GM12891 (cell line): ENCODE results near the gene PGM2.

ENCODE experiments used
- DNase-seq: peaks from one replicate; pipeline ENCODE4 v3.0.0; 2011; ENCODE audit warnings: low spot score; ENCODE audit not compliant: insufficient read length
- FAIRE-seq: peaks from 2 replicates; lab custom pipeline; 2011; peaks lifted over from hg19 to GRCh38; lab: Jason Lieb, UNC
- PAX5 ChIP-seq: IDR thresholded peaks from 2 replicates; pipeline ENCODE4 v1.6.1; 2011; ENCODE audit warnings: low read length, moderate library complexity, mild to moderate bottlenecking; ENCODE audit not compliant: insufficient read depth, severe bottlenecking
- POLR2A ChIP-seq: IDR thresholded peaks from 2 replicates; pipeline ENCODE4 v1.6.1; 2011; ENCODE audit warnings: low read depth, low read length, control low read depth
- POLR2AphosphoS5 ChIP-seq: IDR thresholded peaks from 2 replicates; pipeline ENCODE4 v1.6.1; 2011; ENCODE audit warnings: low read depth, low read length, control low read depth
- POU2F2 ChIP-seq: IDR thresholded peaks from 2 replicates; pipeline ENCODE4 v1.6.1; 2011; ENCODE audit warnings: low read depth, mild to moderate bottlenecking, control low read depth, low read length, moderate library complexity
- SPI1 ChIP-seq: IDR thresholded peaks from 2 replicates; pipeline ENCODE4 v1.6.1; 2011; ENCODE audit warnings: low read depth, low read length, control low read depth
- TAF1 ChIP-seq: IDR thresholded peaks from 2 replicates; pipeline ENCODE4 v1.6.1; 2011; ENCODE audit warnings: low read depth, low read length, control low read depth

Gene PGM2

GRCh38 chr4:37828843-37829242 lies 2.4 kb downstream of the PGM2 start:
- FAIRE-seq (no peak), DNase-seq (no peak)
- TF ChIP-seq POLR2AphosphoS5 (no peak), POLR2A (no peak), POU2F2 (no peak), SPI1 (no peak), PAX5 (no peak), TAF1 (no peak)

GRCh38 chr4:37830640-37831039 lies 4.2 kb downstream of the PGM2 start:
- TF ChIP-seq TAF1 (no peak), PAX5 (no peak), POU2F2 (no peak), POLR2A (no peak), SPI1 (no peak), POLR2AphosphoS5 (no peak)
- FAIRE-seq (no peak), DNase-seq (no peak)

DNA sequence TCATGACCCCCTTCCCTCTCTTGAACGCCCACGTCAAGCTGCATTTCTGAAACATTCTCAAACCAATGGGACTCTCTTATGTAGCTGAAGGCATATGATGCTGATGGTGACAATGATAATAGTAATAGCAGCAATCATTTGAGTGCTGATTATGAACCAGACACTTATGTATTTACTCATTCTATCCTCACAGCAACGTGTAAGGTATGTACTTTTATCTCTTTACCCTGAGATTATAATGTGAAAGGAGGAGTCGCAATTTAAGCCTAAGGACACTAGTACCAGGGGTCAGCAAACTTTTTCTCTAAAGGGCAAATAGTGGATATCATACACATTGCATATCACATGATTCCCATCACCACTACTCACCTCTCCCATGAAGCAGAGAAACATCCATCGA lies 8.5 kb downstream of the PGM2 start:
- no peak for FAIRE-seq
- TF ChIP-seq POLR2AphosphoS5 (no peak), TAF1 (no peak), SPI1 (no peak), POU2F2 (no peak), POLR2A (no peak), PAX5 (no peak)

DNA sequence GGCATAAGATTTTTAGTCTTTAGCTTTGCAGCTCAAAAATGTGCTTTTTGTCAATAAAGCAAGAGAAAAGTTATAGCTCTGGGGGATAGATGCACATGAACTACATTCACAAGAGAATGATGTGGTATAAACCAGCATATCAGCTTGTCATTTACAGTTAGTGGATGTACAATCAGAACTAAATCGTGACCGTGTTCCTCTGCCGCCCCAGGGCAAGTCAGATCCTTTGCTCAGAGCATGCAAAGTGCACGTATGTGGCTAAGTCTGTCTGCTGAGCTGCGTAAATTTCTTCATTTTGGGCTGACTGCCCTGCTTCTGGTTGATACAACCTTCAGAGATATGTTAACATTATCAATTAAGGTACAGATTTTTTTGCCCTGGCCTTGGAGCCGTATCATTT lies 9.3 kb downstream of the PGM2 start:
- TF ChIP-seq PAX5: no peak
- no peak for TF ChIP-seq POLR2AphosphoS5
- TF ChIP-seq SPI1: no peak
- no peak for TF ChIP-seq POLR2A
- FAIRE-seq: no peak
- DNase-seq: no peak

More for the DNA sequence above, 8.5 kb downstream of the PGM2 start:
- DNase-seq: no peak

DNA sequence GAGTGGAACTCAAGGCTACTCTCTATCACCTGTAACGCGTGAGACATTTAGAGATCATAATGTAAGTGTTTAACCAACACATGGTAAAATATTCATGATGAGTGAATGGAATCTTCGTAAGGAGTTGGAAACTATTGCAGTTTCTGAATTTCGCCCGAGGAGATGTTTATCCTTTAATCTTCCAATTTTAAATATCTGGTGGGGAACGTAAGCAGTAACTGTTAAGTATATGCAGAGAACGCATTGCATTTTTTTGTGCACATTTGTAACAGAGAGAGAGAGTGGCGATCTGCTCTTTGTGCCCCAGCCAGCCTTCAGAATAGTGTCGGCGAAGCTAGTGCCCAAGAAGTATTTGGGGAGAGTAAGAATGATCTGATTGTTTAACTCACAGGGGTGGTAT lies 9.8 kb downstream of the PGM2 start:
- FAIRE-seq (no peak), DNase-seq (no peak)
- TF ChIP-seq PAX5 (no peak), POLR2AphosphoS5 (no peak), TAF1 (no peak), POU2F2 (no peak), SPI1 (no peak), POLR2A (no peak)

- FAIRE-seq: no peak
- no peak for TF ChIP-seq PAX5
- no peak for TF ChIP-seq POU2F2
- no peak for TF ChIP-seq TAF1
- no peak for TF ChIP-seq POLR2A
- TF ChIP-seq SPI1: no peak
- TF ChIP-seq POLR2AphosphoS5: no peak
- no peak for DNase-seq
Observed at GRCh38 chr4:37836838-37837440, 10.5 kb downstream of the PGM2 start.

- no peak for DNase-seq
- TF ChIP-seq TAF1 (no peak), PAX5 (no peak)
- FAIRE-seq: no peak
Observed at GRCh38 chr4:37837446-37837845, 11.0 kb downstream of the PGM2 start.

- DNase-seq (no peak), FAIRE-seq (no peak)
- TF ChIP-seq TAF1 (no peak), SPI1 (no peak), PAX5 (no peak), POU2F2 (no peak), POLR2A (no peak), POLR2AphosphoS5 (no peak)
Observed at GRCh38 chr4:37839426-37839825, 12.9 kb downstream of the PGM2 start.

GRCh38 chr4:37844204-37844603 lies 17.7 kb downstream of the PGM2 start:
- TF ChIP-seq SPI1 (no peak), POU2F2 (no peak), TAF1 (no peak), PAX5 (no peak), POLR2A (no peak), POLR2AphosphoS5 (no peak)
- no peak for FAIRE-seq
- DNase-seq: no peak

GRCh38 chr4:37845201-37845600 lies 18.7 kb downstream of the PGM2 start:
- TF ChIP-seq SPI1 (no peak), POU2F2 (no peak), TAF1 (no peak), POLR2AphosphoS5 (no peak), PAX5 (no peak), POLR2A (no peak)
- FAIRE-seq (no peak), DNase-seq (no peak)

DNA sequence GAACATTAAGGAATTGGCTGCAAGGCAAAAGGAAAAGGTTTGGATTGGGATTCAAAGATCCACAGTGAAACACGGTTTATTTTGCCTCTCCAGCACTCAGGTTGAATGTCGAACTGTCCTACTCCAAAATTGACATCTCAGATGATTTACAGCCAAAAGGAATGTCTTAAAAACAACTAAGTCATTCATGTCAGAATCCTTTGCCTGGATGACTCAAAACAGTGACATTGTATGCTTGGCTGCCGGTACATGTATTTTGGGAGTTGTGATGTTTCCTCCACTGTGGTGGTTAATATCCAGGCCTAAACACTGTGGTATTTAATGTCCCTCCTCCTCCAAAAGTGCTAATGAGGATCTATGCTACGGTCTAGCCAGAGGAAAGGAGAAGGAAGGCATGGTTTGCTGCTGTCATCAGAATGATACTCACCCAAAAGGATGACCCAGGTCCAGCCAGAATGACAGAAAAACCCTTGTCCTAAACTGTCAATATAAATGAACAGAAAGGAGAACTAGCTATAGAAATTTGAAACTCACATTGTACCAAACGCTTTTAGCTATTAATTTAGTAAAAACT lies 20.9 kb downstream of the PGM2 start:
- no peak for FAIRE-seq
- no peak for DNase-seq
- TF ChIP-seq TAF1 (no peak), POU2F2 (no peak), PAX5 (no peak), SPI1 (no peak), POLR2A (no peak), POLR2AphosphoS5 (no peak)
